Posterior cingulate gyrus (tissue), 11 donors: ENCODE data around the gene MXI1.

Source experiments
- DNase-seq, 10 donors: peaks; one replicate each; pipeline versions ENCODE4 v3.0.0 to v3.0.0-alpha.2; 2020 to 2021; ENCODE audit warnings: mixed read lengths in 3 of 10
- intact Hi-C: fragments of 100-400 bp; cut with DNase I; formaldehyde crosslinking; loops from one replicate; pipeline ENCODE4 v1.15.1; 2023

The MXI1 gene

DNA sequence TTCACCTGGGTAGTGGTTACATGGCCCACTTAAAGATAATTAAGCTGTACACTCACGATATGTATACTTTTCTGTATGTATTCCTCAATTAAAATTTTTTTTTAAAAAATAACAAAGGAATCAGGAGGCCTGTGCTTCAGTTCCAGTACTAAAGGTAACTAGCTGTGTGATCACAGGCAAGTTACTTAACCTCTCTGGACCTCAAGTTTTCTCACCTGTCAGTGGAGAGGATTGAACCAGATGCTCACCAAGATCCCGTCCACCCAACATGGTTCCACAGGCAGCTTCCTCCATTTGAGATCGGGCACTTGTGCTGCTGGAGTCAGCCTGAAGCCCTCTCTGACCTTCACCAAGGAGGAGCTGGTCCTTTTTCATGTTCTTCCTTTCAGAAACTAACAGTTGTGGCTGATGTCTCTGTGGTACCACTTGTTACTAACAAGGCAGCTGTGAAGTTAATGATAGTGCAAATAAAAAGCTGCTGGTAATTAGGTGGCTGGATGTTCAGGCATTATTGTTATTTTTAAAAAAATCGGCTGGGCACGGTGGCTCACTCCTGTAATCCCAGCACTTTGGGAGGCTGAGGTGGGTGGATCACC, 126.8 kb downstream of the MXI1 start:
- intact Hi-C loops: no loop called here
- no peak for DNase-seq

- intact Hi-C loops: no loop called here
Observed at GRCh38 chr10:110335314-110336064, 128.1 kb downstream of the MXI1 start.

DNA sequence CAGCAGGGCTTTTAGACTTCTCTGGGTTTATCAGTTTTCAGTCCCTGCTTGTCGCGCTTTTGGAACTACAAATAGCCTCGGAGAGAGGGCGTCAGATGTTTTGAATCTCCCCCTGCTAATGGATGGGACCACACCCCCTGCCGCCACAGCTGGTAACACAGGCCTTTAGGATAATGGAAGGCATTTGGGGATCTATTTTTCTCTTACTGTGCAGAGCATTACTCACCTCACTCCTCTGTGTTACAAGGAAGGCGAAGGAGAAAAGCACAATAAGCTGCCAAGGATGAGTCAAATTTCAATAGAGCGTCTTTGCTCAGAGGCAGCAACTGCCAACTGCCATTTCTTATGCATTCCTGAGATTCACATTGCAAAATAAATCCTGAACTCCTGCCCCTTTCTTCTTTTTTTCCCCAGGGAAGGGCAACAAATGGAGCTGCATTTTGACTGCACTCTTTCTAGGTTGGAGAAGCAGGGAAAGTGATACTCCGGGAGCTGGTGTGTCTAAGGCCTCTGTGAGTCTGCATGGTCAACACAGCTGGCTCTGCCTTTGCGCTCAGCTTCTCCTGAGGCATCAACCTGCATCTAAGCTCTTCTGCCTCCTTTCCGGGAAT, 128.8 kb downstream of the MXI1 start:
- no peak for DNase-seq
- intact Hi-C loops: no loop called here

More at GRCh38 chr10:110335314-110336064, 128.1 kb downstream of the MXI1 start:
- DNase-seq: no peak
